ENCODE data around the gene ASPG.

The ASPG gene

GRCh38 chr14:104075530-104076151 lies 9.9 kb upstream of the ASPG start:
- Histone ChIP-seq H3K36me3 (ENCODE audit: insufficient read depth, low read length) (no peaks in the 10 kb centered on the region), H3K27ac (ENCODE audit: low read depth, low read length) (no peak overlapping the region), H3K4me1 (ENCODE audit: control insufficient read depth, insufficient read depth, low read length, unreplicated experiment) (no peaks in the 10 kb centered on the region), H3K4me3 (ENCODE audit: low read depth, low read length) (no peak overlapping the region), H3K79me2 (ENCODE audit: control insufficient read depth, insufficient read depth, low read length, unreplicated experiment) (no peaks in the 10 kb centered on the region), H3K27me3 (ENCODE audit: insufficient read depth, low read length) (peaks cover 20% of the 10 kb centered on the region), H2AFZ (ENCODE audit: low read length, unreplicated experiment) (no peak overlapping the region)

- H3K36me3 ChIP-seq (ENCODE audit: insufficient read depth, low read length): no peaks in the 10 kb centered on the region
- H3K79me2 ChIP-seq (ENCODE audit: control insufficient read depth, insufficient read depth, low read length, unreplicated experiment): no peaks in the 10 kb centered on the region
- H2AFZ ChIP-seq (ENCODE audit: low read length, unreplicated experiment): no peak overlapping the region
- H3K4me3 ChIP-seq (ENCODE audit: low read depth, low read length): 0 out of 2 replicates have a peak overlapping the region, but pooled peaks have one; percentile 12
- H3K27ac ChIP-seq (ENCODE audit: low read depth, low read length): no peak overlapping the region
- H3K4me1 ChIP-seq (ENCODE audit: control insufficient read depth, insufficient read depth, low read length, unreplicated experiment): no peaks in the 10 kb centered on the region
- peaks cover 21% of the 10 kb centered on the region for H3K27me3 ChIP-seq (ENCODE audit: insufficient read depth, low read length)
Measured at GRCh38 chr14:104076743-104077142, 8.8 kb upstream of the ASPG start.

GRCh38 chr14:104078031-104078455 lies 7.5 kb upstream of the ASPG start:
- Histone ChIP-seq H3K4me1 (ENCODE audit: control insufficient read depth, insufficient read depth, low read length, unreplicated experiment) (no peaks in the 10 kb centered on the region), H2AFZ (ENCODE audit: low read length, unreplicated experiment) (no peak overlapping the region), H3K27me3 (ENCODE audit: insufficient read depth, low read length) (peaks cover 32% of the 10 kb centered on the region), H3K36me3 (ENCODE audit: insufficient read depth, low read length) (no peaks in the 10 kb centered on the region), H3K4me3 (ENCODE audit: low read depth, low read length) (no peak overlapping the region), H3K27ac (ENCODE audit: low read depth, low read length) (no peak overlapping the region), H3K79me2 (ENCODE audit: control insufficient read depth, insufficient read depth, low read length, unreplicated experiment) (no peaks in the 10 kb centered on the region)

GRCh38 chr14:104080376-104081260 lies 4.9 kb upstream of the ASPG start:
- H3K27me3 ChIP-seq (ENCODE audit: insufficient read depth, low read length): peaks cover 42% of the 10 kb centered on the region
- no peak overlapping the region for H3K4me3 ChIP-seq (ENCODE audit: low read depth, low read length)
- H3K27ac ChIP-seq (ENCODE audit: low read depth, low read length): no peak overlapping the region
- no peak overlapping the region for H2AFZ ChIP-seq (ENCODE audit: low read length, unreplicated experiment)
- H3K36me3 ChIP-seq (ENCODE audit: insufficient read depth, low read length): no peaks in the 10 kb centered on the region
- no peaks in the 10 kb centered on the region for H3K79me2 ChIP-seq (ENCODE audit: control insufficient read depth, insufficient read depth, low read length, unreplicated experiment)
- H3K4me1 ChIP-seq (ENCODE audit: control insufficient read depth, insufficient read depth, low read length, unreplicated experiment): no peaks in the 10 kb centered on the region

GRCh38 chr14:104081261-104081835 lies 4.2 kb upstream of the ASPG start:
- H2AFZ ChIP-seq (ENCODE audit: low read length, unreplicated experiment): no peak overlapping the region
- peaks cover 45% of the 10 kb centered on the region for H3K27me3 ChIP-seq (ENCODE audit: insufficient read depth, low read length)
- H3K4me3 ChIP-seq (ENCODE audit: low read depth, low read length): no peak overlapping the region
- no peaks in the 10 kb centered on the region for H3K4me1 ChIP-seq (ENCODE audit: control insufficient read depth, insufficient read depth, low read length, unreplicated experiment)
- H3K79me2 ChIP-seq (ENCODE audit: control insufficient read depth, insufficient read depth, low read length, unreplicated experiment): no peaks in the 10 kb centered on the region
- no peak overlapping the region for H3K27ac ChIP-seq (ENCODE audit: low read depth, low read length)
- H3K36me3 ChIP-seq (ENCODE audit: insufficient read depth, low read length): no peaks in the 10 kb centered on the region

GRCh38 chr14:104081951-104082464 lies 3.5 kb upstream of the ASPG start:
- H3K4me1 ChIP-seq (ENCODE audit: control insufficient read depth, insufficient read depth, low read length, unreplicated experiment): no peaks in the 10 kb centered on the region
- H3K27ac ChIP-seq (ENCODE audit: low read depth, low read length): no peak overlapping the region
- H3K27me3 ChIP-seq (ENCODE audit: insufficient read depth, low read length): peaks cover 45% of the 10 kb centered on the region
- H3K4me3 ChIP-seq (ENCODE audit: low read depth, low read length): no peak overlapping the region
- H3K36me3 ChIP-seq (ENCODE audit: insufficient read depth, low read length): no peaks in the 10 kb centered on the region
- no peak overlapping the region for H2AFZ ChIP-seq (ENCODE audit: low read length, unreplicated experiment)
- H3K79me2 ChIP-seq (ENCODE audit: control insufficient read depth, insufficient read depth, low read length, unreplicated experiment): no peaks in the 10 kb centered on the region

- Histone ChIP-seq H3K27ac (ENCODE audit: low read depth, low read length) (no peak overlapping the region), H3K27me3 (ENCODE audit: insufficient read depth, low read length) (peaks cover 45% of the 10 kb centered on the region), H3K4me1 (ENCODE audit: control insufficient read depth, insufficient read depth, low read length, unreplicated experiment) (no peaks in the 10 kb centered on the region), H2AFZ (ENCODE audit: low read length, unreplicated experiment) (no peak overlapping the region), H3K79me2 (ENCODE audit: control insufficient read depth, insufficient read depth, low read length, unreplicated experiment) (no peaks in the 10 kb centered on the region), H3K4me3 (ENCODE audit: low read depth, low read length) (no peak overlapping the region), H3K36me3 (ENCODE audit: insufficient read depth, low read length) (no peaks in the 10 kb centered on the region)
Measured at GRCh38 chr14:104082807-104083206, 2.7 kb upstream of the ASPG start.

- Histone ChIP-seq H3K4me1 (ENCODE audit: control insufficient read depth, insufficient read depth, low read length, unreplicated experiment) (no peaks in the 10 kb centered on the region), H3K4me3 (ENCODE audit: low read depth, low read length) (no peak overlapping the region)
Measured at GRCh38 chr14:104084251-104085002, 1.1 kb upstream of the ASPG start.

GRCh38 chr14:104085889-104086201 lies 345 bp downstream of the ASPG start:
- H3K27ac ChIP-seq (ENCODE audit: low read depth, low read length): no peak overlapping the region
- H2AFZ ChIP-seq (ENCODE audit: low read length, unreplicated experiment): no peak overlapping the region
- H3K36me3 ChIP-seq (ENCODE audit: insufficient read depth, low read length): no peaks in the 10 kb centered on the region
- peaks cover 41% of the 10 kb centered on the region for H3K27me3 ChIP-seq (ENCODE audit: insufficient read depth, low read length)
- H3K4me3 ChIP-seq (ENCODE audit: low read depth, low read length): no peak overlapping the region
- no peaks in the 10 kb centered on the region for H3K79me2 ChIP-seq (ENCODE audit: control insufficient read depth, insufficient read depth, low read length, unreplicated experiment)
- H3K4me1 ChIP-seq (ENCODE audit: control insufficient read depth, insufficient read depth, low read length, unreplicated experiment): no peaks in the 10 kb centered on the region

More at GRCh38 chr14:104084251-104085002, 1.1 kb upstream of the ASPG start:
- Histone ChIP-seq H3K27me3 (ENCODE audit: insufficient read depth, low read length) (peaks cover 45% of the 10 kb centered on the region), H3K79me2 (ENCODE audit: control insufficient read depth, insufficient read depth, low read length, unreplicated experiment) (no peaks in the 10 kb centered on the region), H3K36me3 (ENCODE audit: insufficient read depth, low read length) (no peaks in the 10 kb centered on the region), H3K27ac (ENCODE audit: low read depth, low read length) (no peak overlapping the region), H2AFZ (ENCODE audit: low read length, unreplicated experiment) (no peak overlapping the region)

GRCh38 chr14:104086210-104086660 lies 735 bp downstream of the ASPG start:
- H3K4me1 ChIP-seq (ENCODE audit: control insufficient read depth, insufficient read depth, low read length, unreplicated experiment): no peaks in the 10 kb centered on the region
- H3K27ac ChIP-seq (ENCODE audit: low read depth, low read length): no peak overlapping the region
- no peaks in the 10 kb centered on the region for H3K79me2 ChIP-seq (ENCODE audit: control insufficient read depth, insufficient read depth, low read length, unreplicated experiment)
- H2AFZ ChIP-seq (ENCODE audit: low read length, unreplicated experiment): no peak overlapping the region
- H3K4me3 ChIP-seq (ENCODE audit: low read depth, low read length): no peak overlapping the region
- H3K27me3 ChIP-seq (ENCODE audit: insufficient read depth, low read length): peaks cover 41% of the 10 kb centered on the region
- H3K36me3 ChIP-seq (ENCODE audit: insufficient read depth, low read length): no peaks in the 10 kb centered on the region

Data from ACC112 (cell line).